AG04450 (cell line): ENCODE data around the gene SPATA19. TPM values are rescaled to one million over a fixed set of nuclear protein-coding genes. Genes with fewer than 3 reads are reported as not detected.

ENCODE experiments used
- CTCF ChIA-PET: fragments of 300-600, 350-600 bp; formaldehyde crosslinking; extraction: SDS; loops from one replicate; lab custom pipeline; 2022; ENCODE audit warnings: antibody characterized with exemption, inconsistent platforms; lab: Charles Lee
- POLR2A ChIA-PET: fragments of 350-600 bp; formaldehyde crosslinking; extraction: SDS; loops from one replicate; lab custom pipeline; 2021; ENCODE audit warnings: antibody characterized with exemption, inconsistent platforms; lab: Yijun Ruan, JAX
- DNase-seq: peaks from one replicate; pipeline ENCODE4 v3.0.0-alpha.2; 2011; ENCODE audit warnings: low read depth, low spot score
- H3K27ac ChIP-seq: one replicate; pipeline ENCODE4 v1.5.1; 2012; ENCODE audit warnings: low read depth, low read length, control low read depth
- H3K27me3 ChIP-seq: one replicate; pipeline ENCODE4 v1.6.0; 2012; ENCODE audit warnings: low read length; ENCODE audit not compliant: control insufficient read depth, insufficient read depth
- H3K4me3 ChIP-seq: 2 replicates; pipeline ENCODE4 v1.5.1; 2011; ENCODE audit warnings: mild to moderate bottlenecking, low read depth, low read length, control low read depth
- H3K9me3 ChIP-seq: 2 replicates; pipeline ENCODE4 v1.5.1; 2012; ENCODE audit warnings: low read length; ENCODE audit not compliant: control insufficient read depth, insufficient read depth
- CTCF ChIP-seq: IDR thresholded peaks from 2 replicates; pipeline ENCODE4 v1.5.1; 2011; ENCODE audit warnings: low read depth, low read length, control low read depth, inconsistent platforms
- polyA plus RNA-seq: library from polyadenylated mRNA; depleted of rRNA; stranded (reverse); fragments of >200 nt; gene quantifications from 2 replicates; pipeline ENCODE4 v1.2.3, GENCODE V29; 2011

The SPATA19 gene
- polyA plus RNA-seq, 1 experiment, result not detected

DNA sequence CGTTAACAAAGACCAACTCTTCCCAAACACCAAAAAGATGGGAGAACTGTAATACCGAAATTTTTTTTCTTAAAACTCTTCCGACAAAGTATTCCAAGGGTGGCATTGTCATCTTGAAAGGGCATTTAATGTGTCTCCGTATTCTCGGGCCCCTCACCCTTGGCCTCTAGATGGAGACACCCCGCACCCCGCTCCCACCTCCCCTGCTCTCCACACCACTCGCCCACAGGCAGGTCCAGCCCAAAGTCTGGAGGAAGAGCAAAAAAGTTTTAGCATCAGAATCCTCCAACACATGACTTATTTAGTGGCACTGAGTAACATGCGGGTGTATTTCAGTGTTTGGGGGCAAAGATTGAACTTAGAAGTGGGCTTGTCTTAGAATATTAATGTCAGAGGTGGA is 20.7 kb downstream of the SPATA19 start:
- no peak overlapping the region for H3K4me3 ChIP-seq
- DNase-seq, result no peak
- ChIA-PET CTCF (no interaction called here), POLR2A (no interaction called here)
- no peak for TF ChIP-seq CTCF
- no peaks in the 10 kb centered on the region for H3K27me3 ChIP-seq
- no peak overlapping the region for H3K27ac ChIP-seq
- H3K9me3 ChIP-seq, result peaks cover 57% of the 10 kb centered on the region

GRCh38 chr11:133823614-133824013 is 21.7 kb downstream of the SPATA19 start:
- no peak for DNase-seq
- no peaks in the 10 kb centered on the region for H3K27me3 ChIP-seq
- H3K9me3 ChIP-seq, result peaks cover 59% of the 10 kb centered on the region
- no peak for TF ChIP-seq CTCF
- ChIA-PET POLR2A (no interaction called here), CTCF (no interaction called here)
- no peak overlapping the region for H3K27ac ChIP-seq
- H3K4me3 ChIP-seq, result no peak overlapping the region

DNA sequence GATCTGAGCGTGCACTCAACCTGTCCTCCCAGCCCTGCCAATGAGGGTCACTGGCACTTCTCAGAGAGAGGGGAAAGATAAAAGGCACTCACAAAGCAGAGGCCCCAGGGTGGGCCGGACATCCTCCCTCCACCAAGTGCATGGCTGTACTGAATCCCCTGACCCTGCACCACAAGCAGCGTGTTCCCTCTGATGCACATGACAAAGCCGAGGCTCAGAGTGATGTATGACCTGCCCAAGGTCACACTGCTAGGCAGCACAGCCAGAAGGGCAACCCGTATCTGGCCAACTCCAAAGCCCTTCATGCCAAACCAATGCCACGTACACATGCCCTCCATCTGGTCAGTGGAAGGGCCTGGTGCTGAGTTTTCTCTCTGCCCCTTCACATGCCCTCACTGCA is 22.1 kb downstream of the SPATA19 start:
- Histone ChIP-seq H3K9me3 (peaks cover 62% of the 10 kb centered on the region), H3K4me3 (no peak overlapping the region), H3K27ac (no peak overlapping the region), H3K27me3 (no peaks in the 10 kb centered on the region)
- TF ChIP-seq CTCF, result no peak
- DNase-seq, result no peak
- POLR2A ChIA-PET, result no interaction called here
- CTCF ChIA-PET, result no interaction called here

DNA sequence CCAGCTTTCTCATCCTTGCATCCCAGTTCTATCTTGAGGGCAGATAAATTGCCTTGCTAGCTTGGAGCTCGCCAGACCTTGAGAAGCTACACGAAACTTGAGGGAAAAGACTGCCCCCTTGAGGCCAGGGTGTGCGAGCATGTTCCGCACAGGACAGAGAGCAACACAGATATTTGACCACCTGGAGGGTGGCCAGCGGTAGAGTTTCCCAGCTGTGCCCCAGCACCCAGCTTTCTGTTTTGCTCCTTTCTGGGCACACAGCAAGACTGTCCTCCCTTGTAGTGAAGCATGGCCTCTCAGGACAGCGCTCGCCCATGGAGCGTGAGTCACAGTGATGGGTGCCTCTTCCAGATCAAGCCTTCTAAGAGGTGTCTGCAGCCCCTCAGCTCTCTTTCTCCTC is 23.5 kb downstream of the SPATA19 start:
- no peak for TF ChIP-seq CTCF
- ChIA-PET POLR2A (no interaction called here), CTCF (no interaction called here)
- Histone ChIP-seq H3K27me3 (no peaks in the 10 kb centered on the region), H3K9me3 (peaks cover 68% of the 10 kb centered on the region), H3K27ac (no peak overlapping the region), H3K4me3 (no peak overlapping the region)
- DNase-seq, result no peak

GRCh38 chr11:133819746-133820315 is 25.5 kb downstream of the SPATA19 start:
- CTCF ChIA-PET, result no interaction called here
- H3K27me3 ChIP-seq, result no peaks in the 10 kb centered on the region
- TF ChIP-seq CTCF, result no peak
- DNase-seq, result no peak
- POLR2A ChIA-PET, result no interaction called here
- H3K4me3 ChIP-seq, result no peak overlapping the region
- peaks cover 63% of the 10 kb centered on the region for H3K9me3 ChIP-seq
- no peak overlapping the region for H3K27ac ChIP-seq
